ENCODE results near the gene DNAH8.
"Not testable (repeated sequence)": the region's sequence is repeated elsewhere in the genome, so short reads cannot be mapped to it uniquely, and the experiment has no call there.

The DNAH8 gene

GRCh38 chr6:38833320-38833719 is 118.2 kb downstream of the DNAH8 start:
- DNase-seq (ENCODE audit: low read depth, low spot score): no peak

- DNase-seq (ENCODE audit: low read depth, low spot score): no peak
Measured at GRCh38 chr6:38836585-38836984, 121.5 kb downstream of the DNAH8 start.

- DNase-seq (ENCODE audit: low read depth, low spot score): no peak
Measured at GRCh38 chr6:38837101-38837500, 122.0 kb downstream of the DNAH8 start.

- DNase-seq (ENCODE audit: low read depth, low spot score): no peak
Measured at GRCh38 chr6:38843798-38844197, 128.7 kb downstream of the DNAH8 start.

GRCh38 chr6:38845931-38846330 is 130.8 kb downstream of the DNAH8 start:
- DNase-seq (ENCODE audit: low read depth, low spot score): no peak

- no peak for DNase-seq (ENCODE audit: low read depth, low spot score)
Measured at GRCh38 chr6:38846361-38846760, 131.2 kb downstream of the DNAH8 start.

GRCh38 chr6:38846844-38847243 is 131.7 kb downstream of the DNAH8 start:
- DNase-seq (ENCODE audit: low read depth, low spot score): peak; percentile 23

GRCh38 chr6:38847497-38847896 is 132.4 kb downstream of the DNAH8 start:
- DNase-seq (ENCODE audit: low read depth, low spot score): no peak

- DNase-seq (ENCODE audit: low read depth, low spot score): no peak
Measured at GRCh38 chr6:38848760-38849159, 133.6 kb downstream of the DNAH8 start.

- no peak for DNase-seq (ENCODE audit: low read depth, low spot score)
Measured at GRCh38 chr6:38852215-38852614, 137.1 kb downstream of the DNAH8 start.

GRCh38 chr6:38853236-38853635 is 138.1 kb downstream of the DNAH8 start:
- DNase-seq (ENCODE audit: low read depth, low spot score): no peak

- DNase-seq (ENCODE audit: low read depth, low spot score): no peak
Measured at GRCh38 chr6:38856492-38856891, 141.4 kb downstream of the DNAH8 start.

- DNase-seq (ENCODE audit: low read depth, low spot score): no peak
Measured at GRCh38 chr6:38857815-38858214, 142.7 kb downstream of the DNAH8 start.

GRCh38 chr6:38860041-38860440 is 144.9 kb downstream of the DNAH8 start:
- DNase-seq (ENCODE audit: low read depth, low spot score): no peak

- DNase-seq (ENCODE audit: low read depth, low spot score): no peak
Measured at GRCh38 chr6:38861926-38862401, 146.9 kb downstream of the DNAH8 start.

GRCh38 chr6:38865521-38866174 is 150.5 kb downstream of the DNAH8 start:
- no peak for DNase-seq (ENCODE audit: low read depth, low spot score)

GRCh38 chr6:38867726-38868125 is 152.6 kb downstream of the DNAH8 start:
- DNase-seq (ENCODE audit: low read depth, low spot score): no peak

- peak; percentile 70 for DNase-seq (ENCODE audit: low read depth, low spot score)
Measured at GRCh38 chr6:38871741-38872568, 156.8 kb downstream of the DNAH8 start.

- no peak for DNase-seq (ENCODE audit: low read depth, low spot score)
Measured at GRCh38 chr6:38873001-38873400, 157.9 kb downstream of the DNAH8 start.

- not testable (repeated sequence) for DNase-seq (ENCODE audit: low read depth, low spot score)
Measured at GRCh38 chr6:38873816-38874215, 158.7 kb downstream of the DNAH8 start.

GRCh38 chr6:38876475-38876874 is 161.4 kb downstream of the DNAH8 start:
- DNase-seq (ENCODE audit: low read depth, low spot score): peak; percentile 74

- DNase-seq (ENCODE audit: low read depth, low spot score): no peak
Measured at GRCh38 chr6:38877721-38878120, 162.6 kb downstream of the DNAH8 start.

- DNase-seq (ENCODE audit: low read depth, low spot score): no peak
Measured at GRCh38 chr6:38882157-38882556, 167.0 kb downstream of the DNAH8 start.
